ENCODE results near the gene HIBADH. TPM values are rescaled to one million over a fixed set of nuclear protein-coding genes. Genes with fewer than 3 reads are reported as not detected.

Gene HIBADH
- total and polyA plus RNA-seq, 9 of the 15 experiments (the other 6 are each of a cell fraction or from before 2014, with no cell fraction given): 10.7 to 67.8 (median 36.9) TPM

GRCh38 chr7:27586825-27587224 is 75.9 kb downstream of the HIBADH start (continued):
- no peak for TF ChIP-seq TCF7 (IDR thresholded peaks at IDR 0.05; ENCODE audit: borderline replicate concordance)
- no peak for TF ChIP-seq GATAD2B (IDR thresholded peaks at IDR 0.05; ENCODE audit: borderline replicate concordance)
- no peak for TF ChIP-seq RNF2 (IDR thresholded peaks at IDR 0.05)
- no peak for TF ChIP-seq CCAR2 (IDR thresholded peaks at IDR 0.05; ENCODE audit: low read depth, low read length)

- no peaks in the 10 kb centered on the region for H3K9me1 ChIP-seq (ENCODE audit: control insufficient read depth, insufficient read depth, low read length)
- no peaks in the 10 kb centered on the region for H3K27me3 ChIP-seq (ENCODE audit: control insufficient read depth in 2 of 2, insufficient read depth in 2 of 2, low read length in 2 of 2)
- no peaks in the 10 kb centered on the region for H3K36me3 ChIP-seq (ENCODE audit: control insufficient read depth, insufficient read depth, low read length)
- BruUV-seq (replicated peaks): no TSS peak
- intact Hi-C loops (cut with micrococcal nuclease) (no loop called here), in situ Hi-C loops (cut with MboI) (no loop called here)
- H3K79me2 ChIP-seq (ENCODE audit: control insufficient read depth, insufficient read depth, low read length): no peaks in the 10 kb centered on the region
- WGBS (ENCODE audit: insufficient coverage, low coverage, missing lambda C conversion rate): 60% methylated on average over 2 of the region's 2 CpGs
- POLR2A ChIA-PET: no interaction called here
- H3K9ac ChIP-seq (ENCODE audit: insufficient read depth in 1 of 2, low read depth in 2 of 2, low read length in 2 of 2): no peak overlapping the region
- ATAC-seq (no peak), FAIRE-seq (no peak), DNase-seq (ENCODE audit: extremely low read depth in 1 of 4, low spot score in 3 of 4) (no peak)
- TF ChIP-seq, protein P1, sequence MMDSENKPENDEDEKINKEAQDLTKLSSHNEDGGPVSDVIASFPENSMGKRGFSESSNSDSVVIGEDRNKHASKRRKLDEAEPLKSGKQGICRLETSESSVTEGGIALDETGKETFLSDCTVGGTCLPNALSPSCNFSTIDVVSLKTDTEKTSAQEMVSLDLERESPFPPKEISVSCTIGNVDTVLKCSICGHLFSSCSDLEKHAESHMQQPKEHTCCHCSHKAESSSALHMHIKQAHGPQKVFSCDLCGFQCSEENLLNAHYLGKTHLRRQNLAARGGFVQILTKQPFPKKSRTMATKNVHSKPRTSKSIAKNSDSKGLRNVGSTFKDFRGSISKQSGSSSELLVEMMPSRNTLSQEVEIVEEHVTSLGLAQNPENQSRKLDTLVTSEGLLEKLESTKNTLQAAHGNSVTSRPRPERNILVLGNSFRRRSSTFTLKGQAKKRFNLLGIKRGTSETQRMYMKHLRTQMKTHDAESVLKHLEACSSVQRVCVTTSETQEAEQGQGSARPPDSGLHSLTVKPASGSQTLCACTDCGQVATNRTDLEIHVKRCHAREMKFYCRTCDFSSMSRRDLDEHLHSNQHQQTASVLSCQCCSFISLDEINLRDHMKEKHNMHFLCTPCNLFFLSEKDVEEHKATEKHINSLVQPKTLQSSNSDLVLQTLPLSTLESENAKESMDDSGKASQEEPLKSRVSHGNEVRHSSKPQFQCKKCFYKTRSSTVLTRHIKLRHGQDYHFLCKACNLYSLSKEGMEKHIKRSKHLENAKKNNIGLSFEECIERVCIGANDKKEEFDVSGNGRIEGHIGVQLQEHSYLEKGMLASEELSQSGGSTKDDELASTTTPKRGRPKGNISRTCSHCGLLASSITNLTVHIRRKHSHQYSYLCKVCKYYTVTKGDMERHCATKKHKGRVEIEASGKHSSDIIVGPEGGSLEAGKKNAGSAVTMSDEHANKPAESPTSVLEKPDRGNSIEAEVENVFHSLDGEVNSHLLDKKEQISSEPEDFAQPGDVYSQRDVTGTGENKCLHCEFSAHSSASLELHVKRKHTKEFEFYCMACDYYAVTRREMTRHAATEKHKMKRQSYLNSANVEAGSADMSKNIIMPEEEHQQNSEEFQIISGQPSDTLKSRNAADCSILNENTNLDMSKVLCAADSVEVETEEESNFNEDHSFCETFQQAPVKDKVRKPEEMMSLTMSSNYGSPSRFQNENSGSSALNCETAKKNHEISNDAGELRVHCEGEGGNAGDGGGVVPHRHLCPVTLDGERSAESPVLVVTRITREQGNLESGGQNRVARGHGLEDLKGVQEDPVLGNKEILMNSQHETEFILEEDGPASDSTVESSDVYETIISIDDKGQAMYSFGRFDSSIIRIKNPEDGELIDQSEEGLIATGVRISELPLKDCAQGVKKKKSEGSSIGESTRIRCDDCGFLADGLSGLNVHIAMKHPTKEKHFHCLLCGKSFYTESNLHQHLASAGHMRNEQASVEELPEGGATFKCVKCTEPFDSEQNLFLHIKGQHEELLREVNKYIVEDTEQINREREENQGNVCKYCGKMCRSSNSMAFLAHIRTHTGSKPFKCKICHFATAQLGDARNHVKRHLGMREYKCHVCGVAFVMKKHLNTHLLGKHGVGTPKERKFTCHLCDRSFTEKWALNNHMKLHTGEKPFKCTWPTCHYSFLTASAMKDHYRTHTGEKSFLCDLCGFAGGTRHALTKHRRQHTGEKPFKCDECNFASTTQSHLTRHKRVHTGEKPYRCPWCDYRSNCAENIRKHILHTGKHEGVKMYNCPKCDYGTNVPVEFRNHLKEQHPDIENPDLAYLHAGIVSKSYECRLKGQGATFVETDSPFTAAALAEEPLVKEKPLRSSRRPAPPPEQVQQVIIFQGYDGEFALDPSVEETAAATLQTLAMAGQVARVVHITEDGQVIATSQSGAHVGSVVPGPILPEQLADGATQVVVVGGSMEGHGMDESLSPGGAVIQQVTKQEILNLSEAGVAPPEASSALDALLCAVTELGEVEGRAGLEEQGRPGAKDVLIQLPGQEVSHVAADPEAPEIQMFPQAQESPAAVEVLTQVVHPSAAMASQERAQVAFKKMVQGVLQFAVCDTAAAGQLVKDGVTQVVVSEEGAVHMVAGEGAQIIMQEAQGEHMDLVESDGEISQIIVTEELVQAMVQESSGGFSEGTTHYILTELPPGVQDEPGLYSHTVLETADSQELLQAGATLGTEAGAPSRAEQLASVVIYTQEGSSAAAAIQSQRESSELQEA (IDR thresholded peaks at IDR 0.05; ENCODE audit: low read depth): no peak
- no peak for TF ChIP-seq SIN3B (IDR thresholded peaks at IDR 0.05; ENCODE audit: low read depth)
- no peak for TF ChIP-seq ZNF143 (CRISPR knock-in tag; IDR thresholded peaks at IDR 0.05)
- no peak for TF ChIP-seq ZBTB1 (CRISPR knock-in tag; IDR thresholded peaks at IDR 0.05; ENCODE audit: borderline replicate concordance, low read depth)
- no peak for TF ChIP-seq RBM34 (IDR thresholded peaks at IDR 0.05; ENCODE audit: borderline replicate concordance, insufficient read depth, low read length)
- no peak for TF ChIP-seq TSC22D4 (tag; IDR thresholded peaks at IDR 0.05)
- TF ChIP-seq MTF1 (CRISPR knock-in tag; IDR thresholded peaks at IDR 0.05; ENCODE audit: borderline replicate concordance): no peak
- no peak for TF ChIP-seq ZNF445 (CRISPR knock-in tag; IDR thresholded peaks at IDR 0.05; ENCODE audit: low read depth)
- TF ChIP-seq KDM1A (IDR thresholded peaks at IDR 0.05): no peak
- H2AFZ ChIP-seq (ENCODE audit: low read depth, low read length): no peak overlapping the region
- no peak overlapping the region for H3K4me2 ChIP-seq (ENCODE audit: insufficient read depth, low read length)
- H3K4me3 ChIP-seq: no peak overlapping the region
- H3K9me3 ChIP-seq (replicated peaks; ENCODE audit: control insufficient read depth, insufficient read depth, low read depth, low read length): no peaks in the 10 kb centered on the region
- H3K27ac ChIP-seq (ENCODE audit: extremely low read depth, low read depth, low read length): no peak overlapping the region
- no peaks in the 10 kb centered on the region for H4K20me1 ChIP-seq (replicated peaks; ENCODE audit: control insufficient read depth, insufficient read depth, low read length)
- peaks cover 0 to 3% of the 10 kb centered on the region in 2 experiments; a peak in 1 of 5 replicates for H3K4me1 ChIP-seq (replicated peaks in 1 of 2; ENCODE audit: control insufficient read depth in 2 of 2, insufficient read depth in 2 of 2, low read length in 2 of 2)
- CTCF ChIA-PET (ENCODE audit: low intra/inter-chr PET ratio): no interaction called here
Observed at GRCh38 chr7:27585781-27586447, 76.8 kb downstream of the HIBADH start.
